GM21723 (cell line): ENCODE data around the gene DEFB113.
"Not testable (repeated sequence)": the region's sequence is repeated elsewhere in the genome, so short reads cannot be mapped to it uniquely, and the experiment has no call there.

Experiments
- ATAC-seq: cut with Tn5 transposase; IDR thresholded peaks from one replicate; pipeline ENCODE4 v1.9.1; 2021; ENCODE audit warnings: mild to moderate bottlenecking, moderate library complexity; ENCODE audit not compliant: unreplicated experiment

The DEFB113 gene

GRCh38 chr6:49969605-49970004, at the start of gene DEFB113:
TSS of gene DEFB113 (minus strand) at chr6:49969625. CDS start at chr6:49969625, 0 bp downstream.
- ATAC-seq: no peak

GRCh38 chr6:50007819-50008218, 38.4 kb upstream of the DEFB113 start:
- no peak for ATAC-seq

GRCh38 chr6:50003139-50003538, 33.7 kb upstream of the DEFB113 start:
- no peak for ATAC-seq

- ATAC-seq: no peak
Observed at GRCh38 chr6:49995278-49995677, 25.9 kb upstream of the DEFB113 start.

- ATAC-seq: no peak
Observed at GRCh38 chr6:49988900-49989299, 19.5 kb upstream of the DEFB113 start.

GRCh38 chr6:49987749-49988148, 18.3 kb upstream of the DEFB113 start:
- no peak for ATAC-seq

GRCh38 chr6:49986551-49986950, 17.1 kb upstream of the DEFB113 start:
- ATAC-seq: no peak

- no peak for ATAC-seq
Observed at GRCh38 chr6:49982046-49982445, 12.6 kb upstream of the DEFB113 start.

- ATAC-seq: no peak
Observed at GRCh38 chr6:49980898-49981297, 11.5 kb upstream of the DEFB113 start.

- ATAC-seq: no peak
Observed at GRCh38 chr6:49979584-49979983, 10.2 kb upstream of the DEFB113 start.

- ATAC-seq: peak; percentile 63
Observed at GRCh38 chr6:49978332-49979226, 9.2 kb upstream of the DEFB113 start.

GRCh38 chr6:49966823-49967222, 2.6 kb downstream of the DEFB113 start:
- ATAC-seq: no peak

GRCh38 chr6:49966334-49966733, 3.1 kb downstream of the DEFB113 start:
- no peak for ATAC-seq

- no peak for ATAC-seq
Observed at GRCh38 chr6:49964064-49964463, 5.4 kb downstream of the DEFB113 start, which contains the start of gene DEFB114. TSS of gene DEFB114 (minus strand) at chr6:49964164. CDS start at chr6:49964105, 59 bp downstream.

- ATAC-seq: no peak
Observed at GRCh38 chr6:49958180-49958579, 11.2 kb downstream of the DEFB113 start.

- no peak for ATAC-seq
Observed at GRCh38 chr6:49955847-49956246, 13.6 kb downstream of the DEFB113 start.

- ATAC-seq: no peak
Observed at GRCh38 chr6:49951926-49952325, 17.5 kb downstream of the DEFB113 start.

- ATAC-seq: no peak
Observed at GRCh38 chr6:49950415-49950751, 19.0 kb downstream of the DEFB113 start.

GRCh38 chr6:49949062-49949461, 20.4 kb downstream of the DEFB113 start:
- no peak for ATAC-seq

GRCh38 chr6:49946835-49947234, 22.6 kb downstream of the DEFB113 start:
- no peak for ATAC-seq

GRCh38 chr6:49944068-49944467, 25.4 kb downstream of the DEFB113 start:
- not testable (repeated sequence) for ATAC-seq

- no peak for ATAC-seq
Observed at GRCh38 chr6:49939993-49940498, 29.4 kb downstream of the DEFB113 start.
